ENCODE data around the gene LDLRAD3. TPM values are rescaled to one million over a fixed set of nuclear protein-coding genes. Genes with fewer than 3 reads are reported as not detected.
A peak's percentile ranks its signal among the peaks of the same experiment; 100 is the strongest.

Gene LDLRAD3
- total RNA-seq, 2 donors from 2014 or later, result 0.10 to 1.8 TPM

DNA sequence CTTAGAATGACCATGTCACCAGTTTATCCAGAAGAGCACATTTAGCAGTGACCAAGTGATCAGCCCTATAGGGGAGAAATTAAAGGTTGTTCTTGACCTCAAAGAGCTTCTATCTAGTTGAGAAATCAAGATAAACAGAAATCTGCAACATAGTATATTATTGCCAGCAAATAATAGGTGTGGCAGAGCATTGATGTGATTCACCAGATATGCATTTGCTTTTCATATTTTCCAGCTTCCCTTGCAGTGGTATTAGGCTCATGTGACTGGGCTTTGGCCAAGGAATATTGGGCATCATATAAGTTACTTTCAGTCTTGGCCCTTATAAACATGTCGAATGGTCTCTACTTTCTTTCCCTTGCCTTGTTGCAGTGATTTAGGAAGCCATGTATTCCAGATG lies 310.9 kb downstream of the LDLRAD3 start:
- peaks cover 33 to 35% of the 10 kb centered on the region in 2 donors for H3K27me3 Mint-ChIP-seq
- peaks cover 0 to 3% of the 10 kb centered on the region in 2 donors for H3K4me1 Mint-ChIP-seq (ENCODE audit: low read depth in 2 of 2)
- ATAC-seq (no peak), DNase-seq (ENCODE audit: low spot score) (no peak)
- H3K36me3 Mint-ChIP-seq, result no peaks in the 10 kb centered on the region
- H3K9me3 Mint-ChIP-seq, result peaks cover 3% of the 10 kb centered on the region
- H3K27ac Mint-ChIP-seq, result no peak overlapping the region
- no peak overlapping the region for H3K4me3 Mint-ChIP-seq

DNA sequence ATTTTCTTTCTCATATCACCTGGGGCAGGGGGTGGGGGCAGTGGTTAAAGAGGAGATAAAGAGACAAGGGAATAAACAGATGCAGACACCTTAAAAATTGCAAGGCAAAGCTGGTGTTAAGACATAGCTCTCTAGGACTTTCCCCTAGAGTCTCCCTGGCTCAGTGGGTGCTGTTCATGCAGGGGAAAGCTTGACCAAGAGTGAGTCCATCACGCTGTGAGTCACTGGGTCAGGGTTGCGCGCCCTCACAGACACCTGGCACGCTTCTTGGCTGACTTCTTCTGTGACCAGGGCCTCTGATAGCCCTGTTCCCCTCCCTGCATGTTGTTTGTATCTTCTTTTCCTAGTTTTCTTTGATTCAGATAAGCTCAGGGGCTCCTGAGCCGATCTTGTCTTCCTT lies 313.5 kb downstream of the LDLRAD3 start:
- peaks cover 0 to 3% of the 10 kb centered on the region in 2 donors for H3K4me1 Mint-ChIP-seq (ENCODE audit: low read depth in 2 of 2)
- ATAC-seq, result no peak
- H3K9me3 Mint-ChIP-seq, result no peaks in the 10 kb centered on the region
- no peaks in the 10 kb centered on the region for H3K36me3 Mint-ChIP-seq
- DNase-seq (ENCODE audit: low spot score), result no peak
- H3K27me3 Mint-ChIP-seq, result peaks cover 31 to 39% of the 10 kb centered on the region in 2 donors
- H3K4me3 Mint-ChIP-seq, result no peak overlapping the region
- H3K27ac Mint-ChIP-seq, result no peak overlapping the region

DNA sequence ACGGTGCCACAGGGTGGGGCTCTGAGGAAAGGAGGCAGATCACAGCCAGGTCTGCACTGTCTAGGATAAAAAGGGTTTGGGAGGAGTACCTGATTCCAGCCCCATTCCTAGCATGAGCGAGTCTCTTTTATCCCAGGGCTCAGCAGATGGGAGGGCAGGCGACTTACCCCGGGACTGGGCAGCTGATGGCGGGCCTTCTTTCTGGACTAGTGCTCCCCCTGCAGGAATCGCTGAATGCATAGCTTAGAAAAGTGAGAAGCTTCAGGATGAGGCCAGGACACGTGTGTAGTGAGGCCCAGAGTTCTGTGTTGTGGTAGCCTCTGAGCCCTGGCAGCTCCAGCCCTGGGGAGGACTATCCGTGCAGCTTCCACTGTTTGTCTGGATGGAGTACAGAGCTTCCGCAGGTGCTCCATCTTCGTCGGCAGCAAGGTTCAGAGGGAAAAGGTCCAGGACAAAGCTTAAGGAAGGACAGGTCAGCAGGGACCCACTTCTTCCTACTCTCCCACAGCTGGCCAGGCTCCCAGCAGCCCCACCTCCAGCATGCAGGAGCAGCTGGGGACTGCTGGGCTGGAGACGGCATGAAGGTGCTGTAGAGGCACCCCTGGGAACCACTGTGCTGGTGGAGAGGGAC lies 315.0 kb downstream of the LDLRAD3 start:
- no peak overlapping the region for H3K4me3 Mint-ChIP-seq
- no peaks in the 10 kb centered on the region for H3K9me3 Mint-ChIP-seq
- peaks cover 35 to 51% of the 10 kb centered on the region in 2 donors for H3K27me3 Mint-ChIP-seq
- peak; percentile 46 to 47 for ATAC-seq
- no peak overlapping the region for H3K27ac Mint-ChIP-seq
- no peak for DNase-seq (ENCODE audit: low spot score)
- peaks cover 0 to 3% of the 10 kb centered on the region in 2 donors for H3K4me1 Mint-ChIP-seq (ENCODE audit: low read depth in 2 of 2)
- no peaks in the 10 kb centered on the region for H3K36me3 Mint-ChIP-seq

DNA sequence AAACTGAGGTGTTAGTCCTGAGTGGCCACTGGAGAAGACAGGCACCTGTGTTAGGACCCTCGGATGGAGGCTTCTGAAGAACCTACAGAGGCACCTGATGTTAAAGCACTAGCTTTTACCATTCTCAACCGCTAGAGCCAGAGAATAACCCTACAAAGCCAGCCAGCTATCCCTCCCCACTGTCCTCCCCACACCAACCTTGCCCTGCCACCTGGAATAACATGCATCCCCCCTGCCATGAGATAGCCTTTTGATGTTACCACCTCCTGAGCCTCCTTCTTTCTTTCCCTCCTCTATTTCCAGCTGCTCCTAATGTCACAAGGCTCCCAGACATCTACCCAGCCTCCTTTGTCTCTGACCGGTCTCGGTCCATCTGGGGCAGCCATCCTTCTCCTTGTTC lies 317.2 kb downstream of the LDLRAD3 start:
- H3K27me3 Mint-ChIP-seq, result peaks cover 36 to 55% of the 10 kb centered on the region in 2 donors
- H3K27ac Mint-ChIP-seq, result no peak overlapping the region
- no peak for DNase-seq (ENCODE audit: low spot score)
- no peak overlapping the region for H3K4me3 Mint-ChIP-seq
- no peaks in the 10 kb centered on the region for H3K36me3 Mint-ChIP-seq
- peaks cover 0 to 3% of the 10 kb centered on the region in 2 donors for H3K4me1 Mint-ChIP-seq (ENCODE audit: low read depth in 2 of 2)
- no peak for ATAC-seq
- no peaks in the 10 kb centered on the region for H3K9me3 Mint-ChIP-seq

DNA sequence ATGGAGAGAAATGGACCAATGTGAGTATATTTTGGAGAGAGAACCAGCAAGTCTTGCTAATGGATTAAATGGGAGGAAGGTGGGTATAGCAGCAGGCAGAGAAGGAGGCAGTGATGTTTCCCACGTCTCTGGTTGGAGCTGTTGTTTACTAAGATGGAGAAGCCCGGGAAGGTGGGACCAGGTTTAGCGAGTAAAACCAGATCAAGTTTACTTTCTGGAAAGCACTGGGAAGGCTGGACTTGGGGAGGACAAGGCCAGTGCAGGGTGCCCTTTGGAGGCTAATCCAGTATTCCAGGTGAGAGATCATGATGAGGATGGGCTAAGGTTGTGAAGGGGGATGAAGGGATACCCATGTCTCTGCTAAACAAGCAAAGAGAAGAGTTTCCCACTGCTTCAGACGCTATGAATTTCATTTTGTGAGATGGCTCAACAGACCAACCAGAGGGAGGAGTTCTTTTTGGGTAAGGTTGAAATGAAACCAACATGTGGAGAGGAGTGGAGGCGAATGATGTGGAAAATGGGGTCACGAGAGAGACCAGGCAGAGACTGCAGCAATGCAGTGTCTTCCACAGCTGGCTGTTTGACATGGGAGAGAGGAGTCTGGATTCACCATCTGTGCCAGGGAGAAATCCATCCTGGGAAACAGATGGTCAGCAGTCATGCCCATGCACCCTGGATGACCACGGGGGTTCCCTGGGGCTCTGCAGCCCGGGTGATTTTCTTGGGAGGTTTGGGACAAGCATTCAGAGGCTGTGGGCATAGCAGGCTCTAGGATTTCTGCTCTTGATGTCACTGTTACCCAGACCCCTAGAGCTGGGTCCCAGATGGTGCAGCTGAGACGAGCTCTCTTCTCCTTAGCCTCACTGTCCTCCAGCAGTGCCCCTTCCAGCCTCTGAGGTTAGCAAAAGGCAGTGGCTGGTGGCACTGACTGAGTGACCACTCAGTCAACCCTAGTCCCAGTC lies 320.4 kb downstream of the LDLRAD3 start:
- Mint-ChIP-seq H3K9me3 (no peaks in the 10 kb centered on the region), H3K36me3 (no peaks in the 10 kb centered on the region), H3K4me1 (ENCODE audit: low read depth in 2 of 2) (no peaks in the 10 kb centered on the region), H3K27ac (no peak overlapping the region), H3K4me3 (no peak overlapping the region), H3K27me3 (peaks cover 20 to 36% of the 10 kb centered on the region in 2 donors)
- ATAC-seq (no peak), DNase-seq (ENCODE audit: low spot score) (no peak)

GRCh38 chr11:36264973-36265344 lies 321.1 kb downstream of the LDLRAD3 start:
- H3K36me3 Mint-ChIP-seq, result no peaks in the 10 kb centered on the region

DNA sequence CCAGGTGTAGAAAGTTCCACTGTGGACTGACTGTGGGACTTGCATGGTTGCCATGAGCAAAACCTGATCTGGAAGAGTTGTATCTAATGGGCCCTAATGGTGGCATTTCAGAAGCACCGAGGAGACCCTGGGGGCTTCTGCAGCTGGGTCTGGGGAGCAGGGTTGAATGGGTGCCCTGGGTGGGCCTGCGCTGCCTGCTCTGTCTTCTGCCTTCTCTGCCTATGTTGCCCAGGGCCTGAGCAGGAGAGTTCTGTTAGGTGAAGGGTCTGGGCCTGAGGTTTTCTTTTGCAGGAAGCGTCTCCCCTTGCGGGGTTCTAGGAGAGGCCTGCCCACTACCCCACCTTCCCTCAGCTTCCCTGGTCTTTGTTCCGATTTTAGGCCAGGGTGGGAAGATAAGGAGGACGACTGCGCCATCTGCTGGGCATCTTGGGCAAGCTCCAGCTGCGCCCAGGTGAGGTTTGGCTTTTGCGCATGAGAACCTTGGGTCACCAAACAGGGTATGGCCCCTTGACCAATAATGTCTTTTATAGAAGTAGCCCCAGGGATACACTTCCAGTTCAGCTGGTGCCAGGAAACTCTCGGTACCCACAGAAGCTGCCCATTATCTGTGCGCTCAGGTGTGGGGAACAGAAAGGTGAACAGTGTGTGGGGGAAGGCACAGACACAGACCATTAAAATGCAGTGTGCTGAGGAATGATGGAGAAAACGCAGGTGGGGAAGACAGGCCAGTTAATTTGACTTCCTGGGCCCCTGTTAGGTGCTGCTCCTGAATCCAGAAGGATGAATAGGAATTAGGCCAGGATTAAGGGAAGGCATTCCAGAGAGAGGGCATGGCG lies 322.1 kb downstream of the LDLRAD3 start:
- Mint-ChIP-seq H3K36me3 (peaks cover 6% of the 10 kb centered on the region), H3K4me1 (ENCODE audit: low read depth in 2 of 2) (no peaks in the 10 kb centered on the region), H3K9me3 (no peaks in the 10 kb centered on the region), H3K4me3 (no peak overlapping the region), H3K27ac (no peak overlapping the region), H3K27me3 (peaks cover 14 to 23% of the 10 kb centered on the region in 2 donors)
- peak; percentile 44 to 67 for ATAC-seq
- DNase-seq (ENCODE audit: low spot score), result no peak

More at GRCh38 chr11:36264973-36265344, 321.1 kb downstream of the LDLRAD3 start:
- DNase-seq (ENCODE audit: low spot score) (no peak), ATAC-seq (no peak)
- Mint-ChIP-seq H3K4me3 (no peak overlapping the region), H3K9me3 (no peaks in the 10 kb centered on the region), H3K4me1 (ENCODE audit: low read depth in 2 of 2) (no peaks in the 10 kb centered on the region), H3K27ac (no peak overlapping the region), H3K27me3 (peaks cover 18 to 33% of the 10 kb centered on the region in 2 donors)

DNA sequence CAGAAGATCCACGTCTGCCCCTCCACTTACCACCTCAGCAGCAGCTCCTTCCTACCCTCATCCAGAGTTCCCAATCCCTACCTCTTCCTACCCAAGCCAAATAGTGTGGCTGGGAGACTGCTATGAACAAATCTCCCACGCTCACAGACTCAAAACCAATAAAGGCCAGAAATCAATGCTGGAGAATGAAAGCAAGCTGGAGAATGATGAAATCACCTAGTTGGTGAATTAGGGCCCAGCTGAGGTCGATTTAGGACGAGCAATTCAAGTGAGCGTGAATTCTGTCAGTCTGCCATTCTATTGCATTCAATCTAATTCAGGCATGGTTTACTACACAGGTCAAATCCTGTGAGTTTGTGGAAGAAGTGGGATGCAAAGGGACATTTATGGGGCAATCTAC lies 322.9 kb downstream of the LDLRAD3 start:
- no peak overlapping the region for H3K4me3 Mint-ChIP-seq
- H3K27me3 Mint-ChIP-seq, result peaks cover 9 to 15% of the 10 kb centered on the region in 2 donors
- DNase-seq (ENCODE audit: low spot score) (no peak), ATAC-seq (no peak)
- no peak overlapping the region for H3K27ac Mint-ChIP-seq
- no peaks in the 10 kb centered on the region for H3K4me1 Mint-ChIP-seq (ENCODE audit: low read depth in 2 of 2)
- H3K9me3 Mint-ChIP-seq, result no peaks in the 10 kb centered on the region
- peaks cover 6% of the 10 kb centered on the region for H3K36me3 Mint-ChIP-seq

- no peak overlapping the region for H3K27ac Mint-ChIP-seq
Measured at GRCh38 chr11:36268337-36268985, 324.6 kb downstream of the LDLRAD3 start.

DNA sequence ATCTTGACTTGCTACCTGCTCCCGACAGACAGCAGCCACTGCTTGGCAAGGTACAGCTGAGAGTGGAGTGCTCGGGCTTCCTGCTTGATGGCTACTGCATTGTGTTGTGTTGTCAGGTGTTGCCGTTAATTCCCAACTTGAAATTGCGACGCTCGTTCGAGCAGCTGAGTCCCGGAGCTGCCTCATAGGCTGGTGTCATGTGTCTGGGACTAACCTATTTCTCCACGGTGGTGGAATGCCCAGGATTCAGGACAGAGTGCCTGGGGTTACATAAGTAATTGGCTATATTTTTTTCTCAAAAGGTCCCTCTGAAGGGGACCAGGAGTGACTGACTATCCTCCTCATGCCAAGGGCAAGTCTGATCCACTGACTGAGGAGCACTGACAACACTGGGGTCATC lies 326.8 kb downstream of the LDLRAD3 start:
- Mint-ChIP-seq H3K27ac (no peak overlapping the region), H3K27me3 (no peaks in the 10 kb centered on the region), H3K4me3 (no peak overlapping the region), H3K4me1 (ENCODE audit: low read depth in 2 of 2) (no peaks in the 10 kb centered on the region), H3K36me3 (peaks cover 22% of the 10 kb centered on the region), H3K9me3 (no peaks in the 10 kb centered on the region)
- ATAC-seq, result no peak
- no peak for DNase-seq (ENCODE audit: low spot score)

More at GRCh38 chr11:36268337-36268985, 324.6 kb downstream of the LDLRAD3 start:
- Mint-ChIP-seq H3K27me3 (peaks cover 3 to 7% of the 10 kb centered on the region in 2 donors), H3K4me1 (ENCODE audit: low read depth in 2 of 2) (no peaks in the 10 kb centered on the region), H3K36me3 (peaks cover 15% of the 10 kb centered on the region), H3K9me3 (no peaks in the 10 kb centered on the region), H3K4me3 (no peak overlapping the region)
- ATAC-seq (no peak), DNase-seq (ENCODE audit: low spot score) (no peak)

- no peaks in the 10 kb centered on the region for H3K9me3 Mint-ChIP-seq
- ATAC-seq, result no peak
- H3K4me1 Mint-ChIP-seq (ENCODE audit: low read depth in 2 of 2), result no peaks in the 10 kb centered on the region
Measured at GRCh38 chr11:36271794-36272407, 328.0 kb downstream of the LDLRAD3 start.

GRCh38 chr11:36273110-36273509 lies 329.2 kb downstream of the LDLRAD3 start:
- no peak for ATAC-seq
- no peaks in the 10 kb centered on the region for H3K9me3 Mint-ChIP-seq
- H3K27ac Mint-ChIP-seq, result no peak overlapping the region
- H3K4me1 Mint-ChIP-seq (ENCODE audit: low read depth in 2 of 2), result no peaks in the 10 kb centered on the region
- no peak overlapping the region for H3K4me3 Mint-ChIP-seq
- peaks cover 22% of the 10 kb centered on the region for H3K36me3 Mint-ChIP-seq
- DNase-seq (ENCODE audit: low spot score), result no peak
- no peaks in the 10 kb centered on the region for H3K27me3 Mint-ChIP-seq

More at GRCh38 chr11:36271794-36272407, 328.0 kb downstream of the LDLRAD3 start:
- DNase-seq (ENCODE audit: low spot score), result no peak
- H3K27me3 Mint-ChIP-seq, result no peaks in the 10 kb centered on the region
- no peak overlapping the region for H3K4me3 Mint-ChIP-seq
- H3K27ac Mint-ChIP-seq, result no peak overlapping the region
- peaks cover 22% of the 10 kb centered on the region for H3K36me3 Mint-ChIP-seq

DNA sequence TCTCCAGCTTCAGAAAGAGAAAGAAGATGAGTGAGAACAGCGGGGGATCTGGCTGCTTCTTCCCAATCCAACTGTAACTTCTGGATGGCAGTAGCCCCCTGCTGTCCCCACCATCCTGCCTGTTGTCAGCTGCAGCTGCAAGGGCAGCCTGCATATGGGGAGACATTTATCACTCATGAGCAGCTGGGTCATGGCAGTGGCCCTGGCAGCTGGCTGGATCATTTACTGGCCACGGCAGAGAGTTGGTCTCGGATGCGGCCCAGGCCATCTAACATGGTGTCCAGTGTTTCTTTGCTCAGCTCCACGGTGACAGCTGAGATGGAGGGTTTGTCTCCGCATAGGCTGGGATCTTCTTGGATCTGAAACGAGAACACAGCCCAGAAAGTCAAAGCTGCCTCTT lies 330.6 kb downstream of the LDLRAD3 start:
- Mint-ChIP-seq H3K27me3 (no peaks in the 10 kb centered on the region), H3K36me3 (peaks cover 22% of the 10 kb centered on the region), H3K27ac (no peak overlapping the region)

More for the DNA sequence above, 330.6 kb downstream of the LDLRAD3 start:
- H3K4me1 Mint-ChIP-seq (ENCODE audit: low read depth in 2 of 2), result no peaks in the 10 kb centered on the region
- H3K4me3 Mint-ChIP-seq, result no peak overlapping the region
- H3K9me3 Mint-ChIP-seq, result no peaks in the 10 kb centered on the region
- DNase-seq (ENCODE audit: low spot score) (no peak), ATAC-seq (no peak)
